Measurements from ENCODE around the gene TNPO3. TPM values are rescaled to one million over a fixed set of nuclear protein-coding genes. Genes with fewer than 3 reads are reported as not detected.

The TNPO3 gene
- total RNA-seq, 2 experiments from 2014 or later, result 58.4 to 59.3 TPM

GRCh38 chr7:129024125-129024524 lies 30.8 kb downstream of the TNPO3 start:
- no peak for ATAC-seq
- H3K27ac Mint-ChIP-seq, result no peak overlapping the region
- no peaks in the 10 kb centered on the region for H3K9me3 Mint-ChIP-seq
- H3K4me3 Mint-ChIP-seq, result no peak overlapping the region
- peaks cover 6% of the 10 kb centered on the region for H3K36me3 Mint-ChIP-seq (ENCODE audit: low read depth)
- intact Hi-C loops (cut with micrococcal nuclease), result no loop called here
- no peak for TF ChIP-seq CTCF (IDR thresholded peaks at IDR 0.05)
- CTCF ChIA-PET, result interaction anchor here (0.8 to 1.3 kb wide), 2 partner anchors 15 to 42 kb away, joined by 3 to 4 read pairs; no protein-coding TSS in a partner anchor
- H3K4me1 Mint-ChIP-seq (ENCODE audit: low read depth), result peaks cover 35% of the 10 kb centered on the region
- no peaks in the 10 kb centered on the region for H3K27me3 Mint-ChIP-seq
- POLR2A ChIA-PET, result interaction anchor here (1.3 to 2.1 kb wide), 2 partner anchors 18 to 30 kb away, joined by 3 to 6 read pairs; no protein-coding TSS in a partner anchor
- DNase-seq, result no peak

GRCh38 chr7:129021656-129022055 lies 33.3 kb downstream of the TNPO3 start:
- Mint-ChIP-seq H3K27ac (no peak overlapping the region), H3K4me3 (no peak overlapping the region), H3K27me3 (no peaks in the 10 kb centered on the region), H3K4me1 (ENCODE audit: low read depth) (peaks cover 43% of the 10 kb centered on the region), H3K36me3 (ENCODE audit: low read depth) (peaks cover 16% of the 10 kb centered on the region), H3K9me3 (no peaks in the 10 kb centered on the region)
- TF ChIP-seq CTCF (IDR thresholded peaks at IDR 0.05), result no peak
- ATAC-seq (no peak), DNase-seq (no peak)
- intact Hi-C loops (cut with micrococcal nuclease), result no loop called here
- ChIA-PET POLR2A (interaction anchor here (0.7 kb wide), 1 partner anchor 13 kb away, joined by 5 read pairs; no protein-coding TSS in a partner anchor), CTCF (no interaction called here)

- intact Hi-C loops (cut with micrococcal nuclease), result no loop called here
- TF ChIP-seq CTCF (IDR thresholded peaks at IDR 0.05), result no peak
- DNase-seq (no peak), ATAC-seq (no peak)
- Mint-ChIP-seq H3K27ac (peak overlapping the region; percentile 32), H3K4me3 (no peak overlapping the region), H3K4me1 (ENCODE audit: low read depth) (peaks cover 32% of the 10 kb centered on the region), H3K27me3 (no peaks in the 10 kb centered on the region), H3K9me3 (no peaks in the 10 kb centered on the region), H3K36me3 (ENCODE audit: low read depth) (peaks cover 35% of the 10 kb centered on the region)
- ChIA-PET POLR2A (interaction anchor here (0.8 to 1.4 kb wide), 2 partner anchors 9 to 422 kb away, joined by 3 to 5 read pairs; no protein-coding TSS in a partner anchor), CTCF (interaction anchor here (0.8 to 2.0 kb wide), 4 partner anchors 8 to 146 kb away, joined by 3 to 10 read pairs (median 4); no protein-coding TSS in a partner anchor)
These were observed 36.9 kb downstream of the TNPO3 start for GRCh38 chr7:129017933-129018538.

GRCh38 chr7:129017264-129017663 lies 37.6 kb downstream of the TNPO3 start:
- ATAC-seq (no peak), DNase-seq (no peak)
- Mint-ChIP-seq H3K4me3 (no peak overlapping the region), H3K4me1 (ENCODE audit: low read depth) (peaks cover 27% of the 10 kb centered on the region), H3K36me3 (ENCODE audit: low read depth) (peaks cover 38% of the 10 kb centered on the region), H3K9me3 (no peaks in the 10 kb centered on the region), H3K27me3 (no peaks in the 10 kb centered on the region), H3K27ac (no peak overlapping the region)
- POLR2A ChIA-PET, result interaction anchor here (1.4 kb wide), 1 partner anchor 9 kb away, joined by 5 read pairs; no protein-coding TSS in a partner anchor
- TF ChIP-seq CTCF (IDR thresholded peaks at IDR 0.05), result no peak
- CTCF ChIA-PET, result interaction anchor here (1.3 to 1.7 kb wide), 2 partner anchors 74 to 146 kb away, joined by 4 to 6 read pairs; no protein-coding TSS in a partner anchor
- intact Hi-C loops (cut with micrococcal nuclease), result no loop called here

- no peak for DNase-seq
- no peaks in the 10 kb centered on the region for H3K9me3 Mint-ChIP-seq
- H3K27me3 Mint-ChIP-seq, result no peaks in the 10 kb centered on the region
- intact Hi-C loops (cut with micrococcal nuclease), result no loop called here
- ATAC-seq, result no peak
- H3K4me3 Mint-ChIP-seq, result no peak overlapping the region
- H3K36me3 Mint-ChIP-seq (ENCODE audit: low read depth), result peaks cover 49% of the 10 kb centered on the region
- H3K27ac Mint-ChIP-seq, result no peak overlapping the region
- CTCF ChIA-PET, result interaction anchor here (0.6 to 1.2 kb wide), 3 partner anchors 9 to 565 kb away, joined by 3 to 4 read pairs (median 3); no protein-coding TSS in a partner anchor
- TF ChIP-seq CTCF (IDR thresholded peaks at IDR 0.05), result no peak
- H3K4me1 Mint-ChIP-seq (ENCODE audit: low read depth), result peaks cover 35% of the 10 kb centered on the region
- POLR2A ChIA-PET, result no interaction called here
These were observed 40.3 kb downstream of the TNPO3 start for GRCh38 chr7:129014501-129015101.

Data from activated CD8-positive, alpha-beta T cell treated with anti-CD3 and anti-CD28 coated beads for 36 hours (primary cell).